HCEC 1CT (cell line): ENCODE data around the gene MMP20.

Experiments
- DNase-seq: peaks from one replicate; pipeline ENCODE4 v3.0.0-alpha.2; 2017

MMP20 gene

DNA sequence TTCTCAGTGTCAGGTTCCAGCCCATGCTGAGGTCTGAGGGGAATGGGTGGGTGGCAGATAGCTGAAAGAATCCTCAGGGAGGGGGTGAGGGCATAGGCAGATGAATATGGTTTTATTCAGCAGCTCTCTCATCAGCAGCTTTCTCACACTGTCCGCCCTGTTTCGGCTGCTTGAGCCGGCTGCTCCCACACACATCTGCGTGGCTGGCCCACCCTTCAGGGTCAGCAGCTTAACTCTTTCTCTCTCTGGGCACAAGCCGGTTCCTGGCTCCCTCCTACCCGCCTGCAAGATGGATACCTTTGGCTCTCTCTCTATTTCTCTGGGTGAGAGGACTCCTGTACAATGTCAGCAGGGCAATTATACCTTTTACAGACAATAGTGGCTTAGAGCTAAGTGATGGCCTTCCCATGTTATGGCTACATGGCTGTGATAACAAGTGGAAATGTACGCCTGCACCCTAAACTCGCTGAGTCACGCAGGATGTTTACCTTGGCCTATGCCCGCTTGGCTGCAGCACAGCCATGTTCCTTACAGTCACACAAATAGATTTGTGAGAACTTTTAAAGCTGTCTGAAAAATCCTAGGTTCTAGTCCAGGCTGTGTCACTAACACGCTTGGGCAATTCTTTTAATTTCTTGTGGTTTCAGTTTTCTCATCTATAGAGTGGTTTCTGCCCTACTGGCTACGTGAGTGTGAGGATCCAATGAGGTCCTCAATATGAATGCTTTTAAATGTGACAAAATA lies 4.1 kb downstream of the MMP20 start:
- no peak for DNase-seq

DNA sequence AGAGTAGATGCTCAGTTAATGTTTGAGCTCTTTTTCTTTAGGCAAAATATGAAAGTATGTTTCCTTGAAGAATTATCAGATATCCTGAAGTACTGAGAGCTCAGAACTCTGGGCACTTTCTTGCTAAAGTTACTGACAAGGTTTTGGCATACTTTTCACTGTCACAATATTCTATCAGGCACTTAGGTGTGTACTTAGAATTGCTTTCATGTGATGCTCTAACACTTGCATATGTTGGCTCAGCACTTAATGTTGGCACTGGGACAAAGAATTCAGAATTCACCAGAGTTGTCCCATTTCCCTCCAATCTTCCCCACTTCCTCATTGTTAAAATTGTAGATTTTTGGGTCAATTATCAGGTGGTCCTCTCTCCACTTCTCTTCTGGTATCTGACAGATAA lies 5.0 kb downstream of the MMP20 start:
- no peak for DNase-seq

DNA sequence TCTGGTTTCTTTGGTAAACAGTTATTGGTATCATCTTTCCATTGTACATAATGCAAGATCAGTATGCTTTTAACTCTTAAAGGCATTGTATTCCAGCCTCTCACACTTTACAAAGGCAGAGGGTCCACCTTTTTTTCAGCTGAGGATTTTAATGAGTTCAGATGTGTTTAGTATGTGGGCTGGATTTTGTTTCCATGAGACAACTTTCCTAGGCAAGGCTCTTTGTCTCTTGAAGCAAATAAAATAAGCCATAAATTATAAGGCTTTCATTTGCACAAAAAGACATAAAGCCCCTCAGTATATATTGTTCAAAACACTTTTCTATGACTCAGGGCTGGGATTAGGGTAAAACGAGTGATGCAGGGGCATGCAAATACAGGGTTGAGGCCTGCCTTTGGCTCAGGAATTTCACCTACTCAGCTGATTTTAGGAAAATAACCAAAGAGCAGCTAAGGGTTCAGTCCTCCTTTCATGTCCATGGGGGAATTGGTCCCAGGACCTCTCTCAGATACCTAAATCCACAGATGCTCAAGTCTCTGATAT lies 7.6 kb downstream of the MMP20 start:
- DNase-seq, result no peak

DNA sequence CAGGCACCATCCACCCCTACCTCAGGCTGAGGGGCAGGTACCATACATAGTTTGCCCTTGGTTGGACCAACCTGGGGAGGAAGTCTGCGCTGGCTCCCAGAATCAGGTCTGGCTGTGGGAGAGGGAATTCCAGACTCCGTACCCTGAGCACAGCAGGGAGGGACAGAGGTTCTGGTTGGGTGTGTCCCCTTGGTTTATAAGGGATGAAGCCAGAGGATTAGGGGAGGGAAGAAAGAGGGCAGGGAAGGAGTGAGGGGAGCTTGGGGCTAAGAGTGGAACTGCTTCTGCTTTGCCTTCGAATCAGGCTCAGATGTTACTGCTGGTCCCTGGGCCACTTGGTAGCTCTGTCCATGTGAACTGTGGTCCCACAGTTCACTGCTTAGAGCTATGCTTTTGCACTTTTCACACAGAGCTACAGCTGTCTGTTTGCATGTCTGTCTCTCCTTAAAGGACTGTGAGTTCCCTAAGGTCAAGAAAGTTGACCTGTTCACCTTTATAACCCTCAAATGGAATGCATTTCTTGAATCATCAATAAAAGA lies 9.2 kb downstream of the MMP20 start:
- DNase-seq, result no peak

DNA sequence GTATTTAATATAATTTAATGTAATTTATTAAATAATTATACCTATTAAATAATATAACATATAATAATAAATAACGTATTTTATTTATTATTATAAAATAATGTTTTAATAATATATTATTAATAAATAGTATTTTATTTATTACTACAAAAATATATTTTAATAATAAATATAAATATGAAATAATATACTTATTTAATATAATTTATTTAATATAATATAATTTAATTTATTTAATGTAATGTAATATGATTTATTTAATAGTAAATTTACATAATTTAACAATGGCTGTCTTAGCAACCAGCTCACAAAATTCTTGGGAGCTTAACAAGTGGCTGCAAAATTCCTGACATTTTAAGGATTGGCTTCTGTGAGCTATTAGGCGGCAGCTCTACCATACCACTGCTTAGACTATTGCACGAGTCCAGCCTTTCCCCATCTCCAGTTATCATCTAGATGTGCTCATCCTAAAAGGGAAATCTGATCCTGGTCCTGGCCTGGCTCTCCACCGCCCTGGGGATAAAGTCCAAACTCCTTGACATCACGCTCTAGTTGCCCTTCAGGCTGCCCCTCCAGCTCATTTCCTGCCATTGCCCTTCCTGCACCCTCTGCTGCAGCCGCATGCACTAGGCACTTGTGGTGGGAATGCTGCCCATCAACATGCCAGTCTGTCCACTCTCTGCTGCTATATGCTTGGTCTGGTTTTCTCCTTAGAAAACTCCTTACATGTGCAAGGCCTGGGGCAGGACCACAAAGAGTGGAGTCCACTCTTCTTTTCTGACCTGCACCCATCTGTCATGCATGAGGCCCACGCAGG lies 9.8 kb downstream of the MMP20 start:
- DNase-seq, result no peak

DNA sequence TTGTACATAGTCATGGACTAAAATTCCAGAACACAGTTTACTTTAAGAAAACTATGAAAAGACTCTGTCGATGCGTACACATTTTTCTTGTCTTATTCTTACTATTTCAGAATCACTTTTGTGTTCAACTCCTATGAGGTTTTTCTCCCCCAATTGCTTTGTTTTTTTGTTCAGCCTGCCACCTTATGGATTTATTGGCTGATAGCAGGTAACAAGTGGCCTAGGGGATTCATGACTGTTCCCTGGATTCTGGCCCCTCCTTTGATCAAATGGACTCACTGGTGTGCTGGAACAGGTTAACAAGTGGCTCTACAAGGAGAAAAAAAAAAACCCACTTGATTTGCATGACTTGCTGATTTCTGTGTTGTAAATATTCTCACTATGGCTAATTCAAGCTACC lies 10.6 kb downstream of the MMP20 start:
- peak; percentile 9 for DNase-seq

DNA sequence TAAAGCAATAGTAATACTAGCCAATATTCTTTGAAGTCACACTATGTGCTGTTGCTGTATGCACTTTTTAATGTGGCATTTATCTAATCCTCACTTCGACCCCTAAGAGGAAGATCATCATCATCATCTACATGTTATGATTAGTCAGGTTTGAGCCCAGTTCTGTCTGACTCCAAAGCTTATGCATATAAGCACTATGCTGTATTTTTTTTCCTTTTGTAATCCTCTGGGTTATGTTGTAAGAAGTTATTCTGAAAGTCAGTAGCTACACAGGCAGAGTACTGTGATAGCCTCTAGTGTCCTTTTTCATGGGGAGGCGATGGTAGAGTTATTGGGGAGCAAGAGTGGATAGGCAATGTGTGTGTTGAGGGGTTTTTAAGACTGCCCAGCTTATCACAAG lies 11.1 kb downstream of the MMP20 start:
- no peak for DNase-seq

DNA sequence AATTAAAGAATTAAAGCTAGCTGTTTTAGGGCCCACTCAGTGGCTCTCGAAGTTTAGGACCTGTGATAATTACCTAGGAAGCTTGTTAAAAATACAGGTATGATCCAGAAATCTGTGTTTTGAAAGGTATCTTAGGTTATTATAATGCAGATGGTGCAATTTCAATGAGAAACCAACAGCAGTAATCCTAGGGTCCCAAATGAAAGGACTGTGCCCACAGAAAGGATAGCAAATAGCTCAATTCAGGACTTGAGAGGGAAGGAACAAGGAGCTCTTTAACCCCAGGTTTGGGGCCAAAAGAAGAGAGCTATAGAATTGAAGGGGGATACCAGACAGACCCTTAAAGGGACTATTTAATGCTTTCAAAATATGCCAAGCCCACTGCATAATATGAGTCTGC lies 11.7 kb downstream of the MMP20 start:
- no peak for DNase-seq

DNA sequence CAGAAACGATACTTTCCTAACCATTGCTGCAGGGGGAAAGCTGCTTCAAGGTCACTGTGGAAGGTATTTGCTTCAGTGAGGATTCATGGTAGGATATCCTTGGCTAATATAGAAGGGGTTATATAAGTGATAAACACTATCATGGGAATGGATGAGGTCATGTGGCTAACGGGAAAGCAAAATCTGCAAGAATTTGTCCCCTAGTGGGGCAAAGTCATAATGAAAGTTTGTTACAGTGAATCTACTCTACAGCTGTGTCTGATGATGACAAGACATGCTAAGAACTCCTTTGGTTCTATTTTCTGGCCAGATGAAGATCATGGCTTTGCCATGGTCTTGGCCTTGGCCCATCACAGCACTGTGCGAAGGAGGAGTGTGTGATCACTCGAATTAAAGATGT lies 13.8 kb downstream of the MMP20 start:
- no peak for DNase-seq

DNA sequence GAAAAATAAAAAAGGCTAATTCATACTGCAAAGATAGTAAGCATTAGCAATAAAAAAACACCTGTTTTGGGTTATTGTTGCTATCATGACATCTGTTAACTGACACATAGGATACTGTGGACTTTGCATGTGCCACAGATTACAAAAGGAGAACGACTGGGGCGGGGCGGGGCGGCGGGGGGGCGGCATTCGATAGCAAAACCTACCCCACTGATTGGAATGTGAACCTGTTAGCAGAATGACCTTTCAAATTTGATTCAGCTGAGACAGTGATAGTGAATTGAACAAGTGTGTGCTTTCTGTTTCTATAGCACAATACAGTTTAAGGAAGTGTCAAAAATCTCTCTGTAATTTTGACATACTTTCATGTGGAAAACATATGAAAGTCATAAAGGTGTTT lies 14.9 kb downstream of the MMP20 start:
- DNase-seq, result no peak

DNA sequence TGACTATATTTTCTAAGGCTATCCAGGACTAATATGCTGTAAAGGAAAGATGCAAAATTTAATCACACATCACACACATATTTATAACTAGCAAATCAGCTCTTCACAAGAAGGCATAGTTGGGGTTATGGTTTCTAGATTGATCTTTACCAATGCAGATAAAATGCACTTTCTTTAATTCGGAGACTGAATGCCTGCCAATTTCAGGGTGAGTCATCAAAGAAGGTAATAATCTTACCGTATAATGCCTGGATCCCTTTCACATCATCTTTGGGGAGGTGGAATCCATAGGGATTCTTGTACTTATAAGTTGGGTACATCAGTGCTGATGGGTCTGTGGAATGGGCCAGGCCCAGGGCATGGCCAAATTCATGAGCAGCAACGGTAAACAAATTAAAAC lies 16.4 kb downstream of the MMP20 start:
- no peak for DNase-seq

DNA sequence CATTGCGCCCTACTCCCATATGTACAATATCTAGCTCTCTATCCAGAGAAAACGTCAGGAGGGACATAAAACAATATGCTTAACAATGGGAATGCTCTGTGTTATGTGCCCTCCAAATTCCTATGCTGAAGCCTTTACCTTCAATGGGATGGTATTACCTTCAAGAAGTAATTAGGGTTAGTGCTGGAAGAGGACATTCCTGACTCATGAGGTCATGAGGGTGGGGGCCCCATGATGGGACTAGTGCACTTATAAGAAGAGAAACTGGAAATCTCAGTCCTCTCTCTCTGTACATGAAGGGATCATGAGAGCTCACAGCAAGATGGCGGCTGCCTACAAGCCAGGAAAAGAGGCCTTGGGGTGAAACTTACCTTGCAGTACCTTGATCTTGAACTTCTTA lies 20.3 kb downstream of the MMP20 start:
- DNase-seq, result no peak

DNA sequence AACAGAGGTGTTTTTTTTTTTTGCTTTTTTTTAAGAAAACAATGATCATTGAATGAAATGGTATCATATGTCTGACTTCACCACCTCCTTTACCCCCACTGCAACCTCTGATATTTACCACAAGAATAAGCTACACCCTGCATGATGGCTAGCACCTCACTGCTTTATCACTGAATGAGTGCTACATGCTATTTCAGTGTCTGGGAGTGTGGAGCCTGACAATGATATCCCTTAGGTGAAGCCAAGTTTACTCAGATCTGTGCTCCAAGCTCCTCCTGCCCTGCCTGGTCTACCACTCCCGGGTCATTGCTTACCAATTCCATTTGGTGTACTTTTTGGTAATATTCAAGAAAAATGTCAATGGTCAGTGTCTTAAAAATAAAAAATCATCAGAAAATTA lies 21.1 kb downstream of the MMP20 start:
- DNase-seq, result no peak

DNA sequence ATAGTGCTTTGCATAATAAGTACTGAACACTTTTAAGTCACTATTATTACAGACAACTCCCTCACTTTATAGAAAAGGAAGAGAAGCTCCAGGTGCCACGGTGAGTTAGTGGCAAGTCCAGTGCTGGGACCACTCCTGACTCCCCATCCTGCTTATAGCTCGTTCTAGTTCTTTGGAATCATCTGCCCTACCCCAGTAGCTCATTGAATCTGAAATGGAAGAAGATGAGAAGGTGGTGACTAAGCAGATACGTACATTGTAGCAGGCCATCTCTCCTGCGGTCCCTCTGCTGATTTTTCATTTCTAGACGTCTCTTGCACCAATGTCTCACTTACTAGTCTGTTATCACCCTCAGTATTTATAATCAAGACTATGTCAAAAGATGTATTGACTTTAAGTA lies 21.6 kb downstream of the MMP20 start:
- DNase-seq, result no peak

DNA sequence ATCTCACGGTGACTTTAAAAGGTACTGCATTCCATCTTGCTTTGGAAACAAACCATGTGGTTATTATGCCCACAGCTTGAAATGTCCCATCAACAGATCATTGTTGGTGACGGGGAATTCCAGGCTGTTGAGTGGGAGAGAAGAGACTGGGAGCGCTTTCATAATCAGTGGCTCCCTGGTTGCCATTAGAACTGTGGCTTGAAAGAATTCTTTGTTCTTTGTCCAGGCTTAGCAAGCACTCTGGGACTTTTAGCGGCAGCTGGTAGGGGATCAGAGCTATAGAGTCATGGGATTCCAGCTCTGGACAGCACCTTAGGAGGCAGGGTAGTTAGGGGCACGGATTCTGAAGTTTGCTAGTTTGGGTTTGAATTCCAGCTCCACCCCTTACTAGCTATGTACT lies 22.0 kb downstream of the MMP20 start:
- DNase-seq, result no peak

DNA sequence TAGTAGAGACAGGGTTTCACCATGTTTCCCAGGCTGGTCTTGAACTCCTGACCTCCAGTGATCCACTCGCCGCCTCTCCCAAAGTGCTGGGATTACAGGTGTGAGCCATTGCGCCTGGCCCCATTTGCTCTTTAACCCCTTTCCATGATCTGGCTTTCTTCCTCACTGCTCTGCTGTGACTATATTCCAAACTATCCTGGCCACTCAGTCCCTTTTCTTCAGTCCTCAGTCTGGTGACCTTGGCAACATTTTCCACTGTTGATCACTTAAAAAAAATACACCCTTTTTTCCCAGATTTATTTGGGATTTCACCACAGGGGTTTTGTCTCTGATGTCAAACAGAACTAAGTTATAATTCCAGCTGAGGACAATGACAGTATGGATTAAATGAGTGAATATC lies 24.5 kb downstream of the MMP20 start:
- DNase-seq, result no peak

DNA sequence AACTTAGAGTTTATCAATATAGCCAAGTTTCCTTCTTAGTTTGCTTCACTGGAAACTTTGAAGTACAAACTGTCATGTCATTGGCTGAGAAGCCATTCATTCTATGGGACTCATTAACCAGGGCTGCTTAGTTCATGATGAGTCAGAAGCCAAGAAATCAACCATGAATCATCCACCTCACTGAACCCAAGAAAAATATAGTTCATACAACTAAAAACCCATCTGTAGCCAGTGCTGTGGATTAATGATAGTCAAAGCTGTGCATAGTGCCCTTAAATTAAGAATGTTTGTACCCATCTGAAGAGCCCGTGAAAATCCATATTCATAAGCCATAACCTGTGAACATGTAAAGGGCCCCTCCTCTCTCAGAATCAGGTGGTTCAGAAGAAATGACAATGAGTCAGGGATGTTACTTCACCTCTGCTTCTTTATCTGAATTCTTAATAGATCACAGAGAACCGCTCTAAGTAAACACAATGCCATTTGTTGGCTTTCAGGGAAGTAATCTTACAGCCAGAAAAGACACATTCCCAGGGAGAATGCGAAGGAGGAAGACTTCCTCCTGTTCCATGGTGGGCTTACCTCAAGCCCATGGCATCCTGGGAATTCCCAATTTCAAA lies 25.4 kb downstream of the MMP20 start:
- peak; percentile 91 for DNase-seq

DNA sequence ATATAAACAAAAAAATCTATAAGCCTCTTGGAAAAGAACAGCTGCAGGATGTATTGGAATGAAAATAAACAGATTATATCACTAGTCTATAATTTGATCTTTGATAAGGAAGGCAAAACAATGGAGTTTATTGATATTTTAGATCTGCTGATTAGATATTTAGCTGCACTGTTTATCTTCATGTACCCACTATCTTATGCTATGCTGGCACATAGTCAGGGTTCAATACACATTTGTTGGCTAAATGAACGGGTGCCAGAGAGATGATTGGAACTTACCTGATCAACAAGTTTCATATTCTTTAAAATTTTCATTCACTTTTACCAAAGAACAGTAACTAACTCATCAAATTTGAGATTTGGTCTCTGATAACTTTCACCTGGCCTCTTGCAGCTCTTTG lies 26.9 kb downstream of the MMP20 start:
- no peak for DNase-seq

DNA sequence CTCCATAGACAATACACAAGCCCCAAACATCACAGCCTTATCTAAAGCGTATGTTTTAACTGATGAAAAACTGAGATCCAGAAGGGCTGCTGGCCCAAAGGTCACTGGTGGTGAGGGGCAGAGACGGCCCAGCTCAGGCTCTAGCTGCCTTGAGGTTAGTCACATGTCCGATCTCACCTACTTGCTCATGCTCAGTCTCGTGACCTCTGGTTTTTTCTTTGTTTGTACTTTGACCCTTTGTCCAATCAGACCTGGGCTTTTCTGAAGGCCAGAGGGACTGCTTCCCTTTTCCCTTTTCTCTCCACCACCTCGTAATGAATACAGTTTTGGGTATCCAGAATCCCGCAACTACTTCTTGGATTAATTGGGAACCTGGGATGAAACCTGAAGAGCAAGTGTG lies 28.6 kb downstream of the MMP20 start:
- DNase-seq, result no peak

DNA sequence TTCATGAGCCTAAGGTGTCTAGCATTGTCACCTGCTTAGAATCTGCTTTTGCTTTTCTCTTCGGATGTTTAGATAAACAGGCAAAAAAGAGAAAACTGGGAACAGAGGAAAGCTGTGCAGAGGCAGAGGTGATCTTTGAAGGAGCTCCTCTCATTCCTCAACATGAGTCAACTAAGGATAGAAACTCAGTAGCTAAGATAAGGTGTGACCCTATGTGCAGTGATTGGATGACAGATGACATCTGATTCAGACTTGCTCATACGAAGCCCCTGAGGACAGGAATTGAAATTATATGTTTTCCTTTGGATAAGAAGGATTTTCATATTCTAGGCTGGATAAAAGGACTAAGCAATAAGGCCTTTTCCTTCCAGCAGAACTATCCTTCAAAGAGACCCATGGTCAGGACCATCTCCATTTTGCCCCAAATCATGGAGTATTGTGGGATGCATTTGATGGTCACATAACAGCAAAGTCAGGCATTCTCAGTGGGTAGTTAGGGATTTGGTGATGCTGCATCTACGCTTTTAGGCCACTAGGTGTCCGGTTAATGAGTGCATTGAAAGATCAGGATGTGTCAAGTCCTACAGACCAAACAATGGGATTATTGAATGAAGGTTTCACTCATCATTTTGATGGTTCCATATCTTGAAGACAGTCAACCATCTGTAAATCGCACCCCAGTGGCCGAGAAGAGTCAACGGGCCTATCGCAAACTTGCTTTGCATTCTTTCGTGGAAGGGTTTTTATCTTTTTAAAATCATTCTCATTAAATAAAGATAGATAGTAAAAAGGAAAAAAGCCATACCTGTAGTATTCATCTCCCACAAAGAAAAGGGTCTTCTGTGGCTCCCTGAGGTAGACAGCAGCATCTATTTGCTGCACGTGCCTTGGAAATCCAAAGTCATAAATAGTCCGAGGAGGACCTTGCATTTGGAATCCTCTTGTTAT lies 32.2 kb downstream of the MMP20 start:
- DNase-seq, result peak; percentile 35

DNA sequence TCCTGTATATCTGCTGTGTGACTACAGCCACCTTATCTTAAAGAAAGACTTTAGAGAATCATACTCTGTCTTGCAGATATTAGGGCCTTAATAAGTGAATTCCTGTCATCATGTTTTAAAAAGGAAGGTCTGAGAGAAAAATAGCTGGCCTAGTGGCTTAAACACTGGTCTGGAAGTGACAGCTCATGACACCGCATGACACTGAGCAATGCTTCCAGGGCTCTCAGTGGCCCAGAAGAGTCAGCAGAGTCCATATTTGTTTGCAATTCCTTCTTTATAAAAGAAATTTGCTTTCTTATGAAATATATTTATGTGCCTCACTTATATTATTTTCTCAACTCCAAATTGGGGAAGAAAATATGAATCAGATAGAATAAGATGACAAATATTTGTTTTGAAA lies 33.0 kb downstream of the MMP20 start:
- no peak for DNase-seq

DNA sequence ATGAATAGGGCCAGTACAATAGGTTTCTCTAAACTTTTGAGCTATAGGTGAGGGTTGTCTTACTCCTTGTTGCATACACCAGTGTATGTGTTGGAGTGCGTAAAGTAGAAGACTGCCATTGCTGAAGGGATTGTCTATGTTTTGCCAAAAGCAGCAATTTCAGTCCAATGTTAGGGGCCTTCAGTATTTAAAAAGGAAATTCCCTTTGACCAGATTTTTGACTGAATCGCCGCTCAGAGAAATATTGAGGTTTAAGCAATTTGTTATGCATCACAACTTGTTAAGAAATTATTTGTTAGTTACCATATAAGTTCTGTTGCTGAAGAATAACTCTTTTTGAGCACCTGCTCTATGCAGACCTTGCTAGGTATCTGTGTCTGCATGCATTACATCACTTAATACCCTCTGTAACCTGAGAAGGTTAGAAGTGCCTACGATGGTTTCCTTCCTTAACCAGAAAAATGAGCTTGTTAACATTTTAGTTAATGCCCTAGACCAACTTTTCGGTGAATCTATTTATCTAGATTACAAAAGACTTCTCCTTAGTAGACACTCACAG lies 33.9 kb downstream of the MMP20 start:
- DNase-seq, result no peak
